GM12878 (cell line): ENCODE data around the gene RRBP1. TPM values are rescaled to one million over a fixed set of nuclear protein-coding genes. Genes with fewer than 3 reads are reported as not detected.

Experiments
- ATAC-seq: fragments of 200-7000 bp; cut with Tn5 transposase; 3 replicates; pipeline ENCODE4 v1.9.1; 2020; ENCODE audit warnings: mild to moderate bottlenecking, moderate library complexity
- BruUV-seq: library from RNA; stranded (reverse); fragments of 400-500 nt; replicated peaks from 2 replicates; lab custom pipeline; 2021; lab: Mats Ljungman, UMichigan
- CTCF ChIA-PET: fragments of 300-600 bp; sonication (Branson Sonifier 250); formaldehyde crosslinking; extraction: SDS; loops from one replicate; lab custom pipeline; 2021; ENCODE audit warnings: inconsistent platforms; lab: Yijun Ruan, JAX
- POLR2A ChIA-PET: fragments of 350-600 bp; formaldehyde crosslinking; extraction: SDS; loops from one replicate; lab custom pipeline; 2021; ENCODE audit warnings: inconsistent platforms; lab: Charles Lee
- RAD21 ChIA-PET: fragments of 300-600 bp; sonication (Branson Sonifier 250); formaldehyde crosslinking; loops from one replicate; lab custom pipeline; 2023; ENCODE audit warnings: antibody characterized with exemption; ENCODE audit not compliant: unreplicated experiment; lab: Charles Lee
- SMC1A ChIA-PET: fragments of 300-600 bp; sonication (Branson Sonifier 250); formaldehyde crosslinking; loops from one replicate; lab custom pipeline; 2023; ENCODE audit not compliant: unreplicated experiment, uncharacterized antibody; lab: Charles Lee
- DNase-seq: peaks from one replicate; pipeline ENCODE4 v3.0.0-alpha.2; 2011; ENCODE audit warnings: low read depth, low spot score
- FAIRE-seq: peaks from 3 replicates; lab custom pipeline; 2011; peaks lifted over from hg19 to GRCh38; lab: Jason Lieb, UNC
- H2AFZ ChIP-seq: 2 replicates; pipeline ENCODE4 v1.6.0; 2011; ENCODE audit warnings: low read depth, low read length, control low read depth; ENCODE audit not compliant: control insufficient read depth
- H3K27ac ChIP-seq: 2 replicates; pipeline ENCODE4 v1.5.1; 2011; ENCODE audit warnings: control low read depth; ENCODE audit not compliant: control insufficient read depth, insufficient read depth
- H3K27me3 ChIP-seq, 2 experiments: replicated peaks in 1 of 2; 2 replicates each; pipeline versions ENCODE4 v1.6.0 to v1.6.1; 2011; ENCODE audit warnings: low read length in 1 of 2; ENCODE audit not compliant: control insufficient read depth in 2 of 2, insufficient read depth in 2 of 2
- H3K36me3 ChIP-seq, 2 experiments: 2 replicates each; pipeline ENCODE4 v1.5.1; 2011; ENCODE audit warnings: low read length in 1 of 2; ENCODE audit not compliant: control insufficient read depth in 2 of 2, insufficient read depth in 2 of 2
- H3K4me1 ChIP-seq: 2 replicates; pipeline ENCODE4 v1.6.1; 2011; ENCODE audit warnings: mild to moderate bottlenecking, low read length, moderate library complexity, mixed read lengths; ENCODE audit not compliant: control insufficient read depth, insufficient read depth
- H3K4me2 ChIP-seq: 2 replicates; pipeline ENCODE4 v1.6.0; 2011; ENCODE audit warnings: control low read depth; ENCODE audit not compliant: control insufficient read depth, insufficient read depth
- H3K4me3 ChIP-seq: fragments of 200-600 bp; sonication (generic); 2 replicates; pipeline ENCODE4 v1.5.1; 2016
- H3K79me2 ChIP-seq: 2 replicates; pipeline ENCODE4 v1.6.0; 2011; ENCODE audit warnings: low read length; ENCODE audit not compliant: control insufficient read depth, insufficient read depth
- H3K9ac ChIP-seq: 2 replicates; pipeline ENCODE4 v1.8.0; 2011; ENCODE audit warnings: low read length, control low read depth, mixed read lengths; ENCODE audit not compliant: control insufficient read depth, insufficient read depth
- H3K9me3 ChIP-seq: replicated peaks from 3 replicates; pipeline ENCODE4 v1.5.1; 2011; ENCODE audit warnings: mild to moderate bottlenecking, low read length; ENCODE audit not compliant: control insufficient read depth, insufficient read depth
- H4K20me1 ChIP-seq: 2 replicates; pipeline ENCODE4 v1.6.0; 2011; ENCODE audit not compliant: control insufficient read depth, insufficient read depth
- CHD1 ChIP-seq: IDR thresholded peaks from 2 replicates; pipeline ENCODE4 v1.6.1; 2012; ENCODE audit warnings: low read depth, low read length, improper control_type of control experiment
- E4F1 ChIP-seq: fragments of 450-650 bp; IDR thresholded peaks from 2 replicates; pipeline ENCODE4 v1.6.1; 2018; ENCODE audit warnings: borderline replicate concordance, mild to moderate bottlenecking; ENCODE audit not compliant: partially characterized antibody
- EP300 ChIP-seq, 2 experiments: fragments of 150-350 bp in 1 of 2; IDR thresholded peaks; 2 replicates each; pipeline ENCODE4 v1.6.1; 2011 to 2012; ENCODE audit warnings: low read depth in 2 of 2, low read length in 2 of 2, borderline replicate concordance in 1 of 2, improper control_type of control experiment in 1 of 2, inconsistent platforms in 1 of 2; ENCODE audit not compliant: control insufficient read depth in 1 of 2
- FOXM1 ChIP-seq: IDR thresholded peaks from 2 replicates; pipeline ENCODE4 v1.6.1; 2012; ENCODE audit warnings: low read depth, mild to moderate bottlenecking, inconsistent platforms, low read length, moderate library complexity
- HDGF ChIP-seq: fragments of 450-650 bp; IDR thresholded peaks from 2 replicates; pipeline ENCODE4 v1.6.1; 2016; ENCODE audit warnings: antibody characterized with exemption
- JUND ChIP-seq: IDR thresholded peaks from 2 replicates; pipeline ENCODE4 v1.6.1; 2012; ENCODE audit warnings: low read depth, mild to moderate bottlenecking, low read length, improper control_type of control experiment, moderate library complexity
- MTA2 ChIP-seq: fragments of 450-650 bp; IDR thresholded peaks from 2 replicates; pipeline ENCODE4 v1.6.1; 2016; ENCODE audit warnings: low read depth, mild to moderate bottlenecking, moderate library complexity
- MYB ChIP-seq: fragments of 150-350 bp; IDR thresholded peaks from 2 replicates; pipeline ENCODE4 v1.6.1; 2014; ENCODE audit warnings: mild to moderate bottlenecking, low read depth, low read length, borderline replicate concordance
- MYC ChIP-seq: IDR thresholded peaks from 2 replicates; pipeline ENCODE4 v1.6.1; 2011; ENCODE audit warnings: mild to moderate bottlenecking, low read length, moderate library complexity, inconsistent platforms; ENCODE audit not compliant: insufficient read depth, insufficient replicate concordance, insufficient read length, severe bottlenecking
- NFIC ChIP-seq: IDR thresholded peaks from 2 replicates; pipeline ENCODE4 v1.6.1; 2012; ENCODE audit warnings: low read depth, mild to moderate bottlenecking, inconsistent platforms, low read length, moderate library complexity
- NR2F1 ChIP-seq: fragments of 450-650 bp; conservative IDR thresholded peaks from 2 replicates; pipeline ENCODE4 v1.6.1; 2017; ENCODE audit warnings: mild to moderate bottlenecking
- RUNX3 ChIP-seq: IDR thresholded peaks from 2 replicates; pipeline ENCODE4 v1.6.1; 2012; ENCODE audit warnings: low read length, inconsistent platforms
- SMC3 ChIP-seq: IDR thresholded peaks from 2 replicates; pipeline ENCODE4 v1.6.1; 2011; ENCODE audit warnings: low read length, improper control_type of control experiment, borderline replicate concordance
- SPI1 ChIP-seq: IDR thresholded peaks from 2 replicates; pipeline ENCODE4 v1.6.1; 2011; ENCODE audit warnings: low read depth, mild to moderate bottlenecking, low read length, moderate library complexity, borderline replicate concordance; ENCODE audit not compliant: insufficient read depth
- YY1 ChIP-seq: IDR thresholded peaks from 2 replicates; pipeline ENCODE4 v1.6.1; 2011; ENCODE audit warnings: low read depth, mild to moderate bottlenecking, low read length
- ZBTB4 ChIP-seq: fragments of 450-650 bp; formaldehyde crosslinking; IDR thresholded peaks from 2 replicates; pipeline ENCODE4 v1.4.0; 2022; ENCODE audit warnings: mild to moderate bottlenecking, moderate library complexity
- ZNF217 ChIP-seq: fragments of 450-650 bp; IDR thresholded peaks from 2 replicates; pipeline ENCODE4 v1.6.1; 2017; ENCODE audit warnings: antibody characterized with exemption, mild to moderate bottlenecking
- ZNF274 ChIP-seq: IDR thresholded peaks from one replicate; pipeline ENCODE4 v1.8.0; 2011; ENCODE audit not compliant: insufficient read length, insufficient read depth
- WGBS: methylation state at CpG from one replicate; pipeline ENCODE4 v1.1.6; 2016; ENCODE audit warnings: low lambda C conversion rate; ENCODE audit not compliant: insufficient replicate concordance, insufficient coverage; ENCODE audit errors: missing lambda C conversion rate; 5-methylcytosine and 5-hydroxymethylcytosine counted together
- in situ Hi-C: fragments of 300-500 bp; cut with MboI; formaldehyde crosslinking; loops from 9 replicates; pipeline ENCODE4 v1.14.3; 2018; ENCODE audit warnings: mixed read lengths
- intact Hi-C: fragments of 100-400 bp; cut with micrococcal nuclease; formaldehyde crosslinking; loops from one replicate; pipeline ENCODE4 v1.14.2; 2022; ENCODE audit not compliant: unreplicated experiment
- polyA plus RNA-seq, 11 experiments: library from polyadenylated mRNA; depleted of rRNA in 4 of 11; unstranded in 6 of 11; stranded (reverse) in 5 of 11; fragments of >200 nt; fragmentation: Nextera tagmentation in 4 of 11; fragmentation: Illumina TruSeq in 1 of 11; extraction: Ambion mirVana in 4 of 11; extraction: Trizol in 1 of 11; gene quantifications; 1 replicate in 1 of 11; 2 replicates in 10 of 11; pipeline versions ENCODE4 v1.2.1 to v1.2.3, GENCODE V29; 2011 to 2016; ENCODE audit warnings: inconsistent platforms in 2 of 11, missing spikeins in 2 of 11, low read depth in 1 of 11
- total RNA-seq, 4 experiments: library from RNA; depleted of rRNA in 3 of 4; stranded (reverse); fragments of >200 nt in 3 of 4; fragmentation: Illumina TruSeq in 1 of 4; extraction: Trizol in 1 of 4; gene quantifications; 2 replicates each; pipeline versions ENCODE4 v1.2.1 to v1.2.3, GENCODE V29; 2013 to 2021

The RRBP1 gene
- total and polyA plus RNA-seq, 10 of the 15 experiments (the other 5 are each of a cell fraction or from before 2014, with no cell fraction given) = 1.2 to 57.4 (median 24.6) TPM

GRCh38 chr20:17694767-17695166, 12.7 kb upstream of the RRBP1 start (continued):
- no peak for TF ChIP-seq FOXM1
- TF ChIP-seq EP300 (IDR thresholded peaks at IDR 0.05; ENCODE audit: borderline replicate concordance in 1 of 2, control insufficient read depth in 1 of 2, low read depth in 2 of 2, low read length in 2 of 2) = no peak
- no peak for TF ChIP-seq JUND
- no peak for TF ChIP-seq ZNF217
- TF ChIP-seq MTA2 = no peak
- no peak for TF ChIP-seq YY1

GRCh38 chr20:17693444-17694001, 11.5 kb upstream of the RRBP1 start:
- BruUV-seq = no TSS peak
- no peaks in the 10 kb centered on the region for H3K79me2 ChIP-seq
- no peak for ATAC-seq
- peaks cover 0 to 5% of the 10 kb centered on the region in 2 experiments; a peak in 1 of 4 replicates for H3K27me3 ChIP-seq
- ChIA-PET RAD21 (no interaction called here), SMC1A (interaction anchor here (1.2 kb wide), 1 partner anchor 11 kb away, joined by 3 read pairs; the partner anchor contains the start of gene RRBP1), CTCF (interaction anchor here (1.4 to 3.9 kb wide), 2 partner anchors 11 to 302 kb away, joined by 5 to 22 read pairs; partner anchors contain the start of gene RRBP1), POLR2A (no interaction called here)
- H3K27ac ChIP-seq = no peak overlapping the region
- H3K4me3 ChIP-seq = no peak overlapping the region
- no peaks in the 10 kb centered on the region for H3K36me3 ChIP-seq
- H2AFZ ChIP-seq = no peak overlapping the region
- H3K9ac ChIP-seq = no peak overlapping the region
- 71% methylated on average over 18 of the region's 18 CpGs for WGBS
- H3K4me1 ChIP-seq = no peaks in the 10 kb centered on the region
- DNase-seq = no peak
- H4K20me1 ChIP-seq = no peaks in the 10 kb centered on the region
- intact Hi-C loops (no loop called here), in situ Hi-C loops (no loop called here)
- no peaks in the 10 kb centered on the region; the same call in 1 of the 3 replicates for H3K9me3 ChIP-seq
- no peak for FAIRE-seq
- no peak overlapping the region for H3K4me2 ChIP-seq
- TF ChIP-seq MYC (no peak), ZBTB4 (no peak), RUNX3 (no peak), SPI1 (no peak), SMC3 (no peak), MYB (no peak), NR2F1 (no peak), E4F1 (no peak), CHD1 (no peak), NFIC (no peak), ZNF274 (no peak), EP300 (IDR thresholded peaks at IDR 0.05; ENCODE audit: borderline replicate concordance in 1 of 2, control insufficient read depth in 1 of 2, low read depth in 2 of 2, low read length in 2 of 2) (no peak), HDGF (no peak)
